Loucy (cell line): ENCODE results near the gene NAA25.

Experiments used
- H2AFZ ChIP-seq: fragments of 200-600 bp; sonication (generic); 2 replicates; pipeline ENCODE4 v1.6.0; 2016; ENCODE audit warnings: antibody characterized with exemption, mild to moderate bottlenecking, low read length, moderate library complexity
- H3F3A ChIP-seq: fragments of 200-600 bp; 2 replicates; pipeline ENCODE4 v1.6.0; 2016; ENCODE audit warnings: antibody characterized with exemption, low read depth, mild to moderate bottlenecking
- H3K27me3 ChIP-seq: fragments of 200-600 bp; sonication (generic); 2 replicates; pipeline ENCODE4 v1.6.1; 2014; ENCODE audit warnings: low read length, mild to moderate bottlenecking; ENCODE audit not compliant: insufficient read depth, poor library complexity, severe bottlenecking
- H3K36me3 ChIP-seq: fragments of 200-600 bp; sonication (generic); 2 replicates; pipeline ENCODE4 v1.6.1; 2016; ENCODE audit warnings: low read length; ENCODE audit not compliant: insufficient read depth
- H3K4me1 ChIP-seq: fragments of 200-600 bp; sonication (generic); 2 replicates; pipeline ENCODE4 v1.5.1; 2014; ENCODE audit warnings: low read length, mild to moderate bottlenecking; ENCODE audit not compliant: insufficient read depth, poor library complexity, severe bottlenecking
- H3K4me2 ChIP-seq: fragments of 200-600 bp; sonication (generic); 2 replicates; pipeline ENCODE4 v1.6.0; 2014; ENCODE audit warnings: antibody characterized with exemption, low read length, low read depth, mild to moderate bottlenecking; ENCODE audit not compliant: poor library complexity, severe bottlenecking
- H3K4me3 ChIP-seq: fragments of 200-600 bp; sonication (generic); 2 replicates; pipeline ENCODE4 v1.5.1; 2014; ENCODE audit warnings: low read length, mild to moderate bottlenecking, mixed read lengths; ENCODE audit not compliant: poor library complexity, severe bottlenecking
- H3K79me2 ChIP-seq: fragments of 200-600 bp; sonication (generic); 2 replicates; pipeline ENCODE4 v1.6.1; 2014; ENCODE audit warnings: low read length; ENCODE audit not compliant: insufficient read depth
- H3K9ac ChIP-seq: fragments of 200-600 bp; sonication (generic); 2 replicates; pipeline ENCODE4 v1.6.0; 2014; ENCODE audit warnings: mild to moderate bottlenecking, low read depth, low read length, moderate library complexity; ENCODE audit not compliant: poor library complexity, severe bottlenecking
- H3K9me2 ChIP-seq: fragments of 200-600 bp; sonication (generic); replicated peaks from 2 replicates; pipeline ENCODE4 v1.6.1; 2016; ENCODE audit warnings: low read depth, low read length, mixed read lengths
- H3K9me3 ChIP-seq: fragments of 200-600 bp; sonication (generic); 2 replicates; pipeline ENCODE4 v1.6.1; 2014; ENCODE audit warnings: mild to moderate bottlenecking, antibody characterized with exemption, low read length, low read depth; ENCODE audit not compliant: insufficient read depth
- H4K20me1 ChIP-seq: fragments of 200-600 bp; sonication (generic); 2 replicates; pipeline ENCODE4 v1.6.0; 2014; ENCODE audit warnings: antibody characterized with exemption, low read length, mild to moderate bottlenecking; ENCODE audit not compliant: insufficient read depth, poor library complexity, severe bottlenecking
- CTCF ChIP-seq: fragments of 200-600 bp; sonication (generic); conservative IDR thresholded peaks from 2 replicates; pipeline ENCODE4 v1.5.1; 2014; ENCODE audit warnings: mild to moderate bottlenecking, antibody characterized with exemption, low read length
- EZH2phosphoT487 ChIP-seq: fragments of 200-600 bp; IDR thresholded peaks from 2 replicates; pipeline ENCODE4 v1.6.1; 2018; ENCODE audit warnings: antibody characterized with exemption, mild to moderate bottlenecking, moderate library complexity, borderline replicate concordance

The NAA25 gene

GRCh38 chr12:112008918-112009317 lies 99.7 kb downstream of the NAA25 start:
- H3K9me2 ChIP-seq = no peaks in the 10 kb centered on the region
- H3K9me3 ChIP-seq = no peaks in the 10 kb centered on the region
- no peaks in the 10 kb centered on the region for H3F3A ChIP-seq
- H3K4me3 ChIP-seq = no peak overlapping the region
- H3K27me3 ChIP-seq = peaks cover 15% of the 10 kb centered on the region
- H3K9ac ChIP-seq = no peak overlapping the region
- H4K20me1 ChIP-seq = no peaks in the 10 kb centered on the region
- H3K4me2 ChIP-seq = no peak overlapping the region
- H2AFZ ChIP-seq = no peak overlapping the region
- H3K36me3 ChIP-seq = no peaks in the 10 kb centered on the region
- H3K4me1 ChIP-seq = peaks cover 9% of the 10 kb centered on the region
- TF ChIP-seq EZH2phosphoT487 = no peak
- TF ChIP-seq CTCF = no peak
- peaks cover 23% of the 10 kb centered on the region for H3K79me2 ChIP-seq

- Histone ChIP-seq H3K9ac (no peak overlapping the region), H3K79me2 (peaks cover 17% of the 10 kb centered on the region), H3K27me3 (peaks cover 15% of the 10 kb centered on the region), H3K9me3 (no peaks in the 10 kb centered on the region), H4K20me1 (no peaks in the 10 kb centered on the region), H3K4me1 (peaks cover 9% of the 10 kb centered on the region), H3K9me2 (no peaks in the 10 kb centered on the region), H3K4me2 (no peak overlapping the region), H3F3A (no peaks in the 10 kb centered on the region), H3K36me3 (no peaks in the 10 kb centered on the region), H2AFZ (no peak overlapping the region), H3K4me3 (no peak overlapping the region)
- TF ChIP-seq CTCF (no peak), EZH2phosphoT487 (no peak)
Observed at GRCh38 chr12:112007945-112008344, 100.6 kb downstream of the NAA25 start.

GRCh38 chr12:112005419-112006395 lies 102.9 kb downstream of the NAA25 start:
- H3K27me3 ChIP-seq = peaks cover 22% of the 10 kb centered on the region
- H3K4me2 ChIP-seq = no peak overlapping the region
- H3K4me1 ChIP-seq = peaks cover 18% of the 10 kb centered on the region
- H3K9me3 ChIP-seq = no peaks in the 10 kb centered on the region
- H3K9ac ChIP-seq = no peak overlapping the region
- H2AFZ ChIP-seq = no peak overlapping the region
- no peaks in the 10 kb centered on the region for H3K79me2 ChIP-seq
- no peaks in the 10 kb centered on the region for H3F3A ChIP-seq
- no peaks in the 10 kb centered on the region for H3K36me3 ChIP-seq
- H3K9me2 ChIP-seq = no peaks in the 10 kb centered on the region
- no peak for TF ChIP-seq CTCF
- no peak overlapping the region for H3K4me3 ChIP-seq
- H4K20me1 ChIP-seq = no peaks in the 10 kb centered on the region
